ENCODE data around the gene OBSL1. TPM values are rescaled to one million over a fixed set of nuclear protein-coding genes. Genes with fewer than 3 reads are reported as not detected.

Gene OBSL1
- total RNA-seq, 1 donor from 2014 or later: 168 TPM

DNA sequence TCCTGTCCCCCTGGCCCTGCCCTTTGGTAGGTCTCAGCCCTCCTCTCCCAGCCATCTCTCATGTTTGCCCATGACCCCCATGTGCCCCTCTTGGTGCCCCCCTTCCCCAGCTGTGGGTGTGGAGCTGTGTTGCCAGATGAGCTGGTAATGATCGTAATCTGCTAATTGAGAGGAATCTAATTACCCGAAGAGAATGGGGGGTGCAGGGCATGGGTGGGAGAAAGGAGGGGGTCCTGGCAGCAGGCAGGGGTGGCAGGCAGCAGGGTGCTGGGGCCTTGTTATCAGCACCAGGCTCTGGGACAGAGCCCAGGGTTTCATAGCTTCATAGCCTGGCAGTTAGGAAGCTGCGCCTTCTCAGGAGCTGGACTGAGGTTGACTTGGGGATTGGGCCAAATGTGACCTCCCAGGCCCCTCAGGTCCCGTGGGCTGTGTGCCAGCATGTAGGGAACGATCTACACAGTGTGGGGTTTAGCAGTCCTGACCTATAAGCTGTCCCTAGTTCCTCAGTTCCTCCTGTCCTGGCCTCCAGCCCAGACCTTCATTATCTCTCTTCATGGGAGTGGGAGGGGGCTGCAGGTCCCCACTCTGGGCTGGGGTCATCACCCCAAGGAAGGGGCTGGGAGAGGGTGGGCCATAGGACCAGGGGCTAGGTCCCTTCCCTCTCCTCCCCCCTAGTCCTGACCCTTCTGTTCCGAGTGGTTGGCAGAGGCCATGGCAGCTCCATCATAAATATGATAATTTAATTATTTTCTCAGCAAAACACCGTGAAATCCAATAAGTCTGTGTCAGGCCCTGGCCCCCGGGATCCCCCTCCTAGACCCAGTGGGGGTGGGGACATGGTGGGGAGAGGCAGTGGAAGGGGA is 63.5 kb downstream of the OBSL1 start:
- no peak for TF ChIP-seq CTCF (IDR thresholded peaks at IDR 0.05)
- Mint-ChIP-seq H3K4me1 (ENCODE audit: unreplicated experiment) (peaks cover 17% of the 10 kb centered on the region), H3K36me3 (ENCODE audit: unreplicated experiment) (peaks cover 12% of the 10 kb centered on the region), H3K27me3 (ENCODE audit: unreplicated experiment) (peaks cover 16% of the 10 kb centered on the region), H3K9me3 (ENCODE audit: unreplicated experiment) (no peaks in the 10 kb centered on the region), H3K27ac (ENCODE audit: unreplicated experiment) (no peak overlapping the region), H3K4me3 (ENCODE audit: unreplicated experiment) (no peak overlapping the region)
- no peak for DNase-seq (ENCODE audit: extremely low spot score, unreplicated experiment)

DNA sequence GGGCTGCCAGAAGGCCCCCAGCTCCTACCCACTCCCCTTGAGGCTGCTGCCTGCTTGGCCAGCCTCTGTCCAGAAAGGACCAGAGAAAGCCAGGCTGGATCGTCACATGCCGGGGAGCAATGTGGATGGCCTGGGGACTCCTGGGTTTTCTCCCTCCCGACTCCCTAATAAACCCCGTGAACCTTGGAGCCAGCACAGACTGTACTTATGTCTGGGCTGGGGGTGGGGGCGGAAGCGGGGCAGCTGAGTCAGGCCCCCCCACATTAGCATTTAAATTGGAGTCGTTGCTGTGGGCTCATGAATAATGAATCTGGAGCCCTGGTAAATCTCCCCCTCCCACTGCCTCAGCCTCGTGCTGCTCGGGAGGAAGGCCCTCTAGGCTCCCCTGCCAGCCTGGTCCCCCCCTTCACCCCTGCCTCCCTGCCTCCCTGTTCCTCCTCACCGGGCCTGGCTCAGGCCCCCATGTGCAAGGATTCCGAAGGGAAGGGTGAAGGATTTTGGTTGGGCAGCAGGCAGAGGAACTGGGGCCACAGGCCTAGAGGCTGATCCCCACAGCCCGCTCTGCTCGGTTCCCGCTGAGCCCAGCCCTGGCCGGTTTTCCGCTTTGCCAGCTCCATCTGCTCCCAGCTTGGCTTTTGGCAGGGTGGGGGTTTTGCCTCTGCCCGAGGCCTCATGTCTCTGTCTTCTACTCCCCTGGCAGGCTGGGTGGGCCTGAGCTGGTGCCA is 64.4 kb downstream of the OBSL1 start:
- DNase-seq (ENCODE audit: extremely low spot score, unreplicated experiment): no peak
- Mint-ChIP-seq H3K36me3 (ENCODE audit: unreplicated experiment) (peaks cover 13% of the 10 kb centered on the region), H3K27me3 (ENCODE audit: unreplicated experiment) (peaks cover 10% of the 10 kb centered on the region), H3K27ac (ENCODE audit: unreplicated experiment) (no peak overlapping the region), H3K9me3 (ENCODE audit: unreplicated experiment) (no peaks in the 10 kb centered on the region), H3K4me1 (ENCODE audit: unreplicated experiment) (peaks cover 13% of the 10 kb centered on the region), H3K4me3 (ENCODE audit: unreplicated experiment) (no peak overlapping the region)
- TF ChIP-seq CTCF (IDR thresholded peaks at IDR 0.05): no peak

DNA sequence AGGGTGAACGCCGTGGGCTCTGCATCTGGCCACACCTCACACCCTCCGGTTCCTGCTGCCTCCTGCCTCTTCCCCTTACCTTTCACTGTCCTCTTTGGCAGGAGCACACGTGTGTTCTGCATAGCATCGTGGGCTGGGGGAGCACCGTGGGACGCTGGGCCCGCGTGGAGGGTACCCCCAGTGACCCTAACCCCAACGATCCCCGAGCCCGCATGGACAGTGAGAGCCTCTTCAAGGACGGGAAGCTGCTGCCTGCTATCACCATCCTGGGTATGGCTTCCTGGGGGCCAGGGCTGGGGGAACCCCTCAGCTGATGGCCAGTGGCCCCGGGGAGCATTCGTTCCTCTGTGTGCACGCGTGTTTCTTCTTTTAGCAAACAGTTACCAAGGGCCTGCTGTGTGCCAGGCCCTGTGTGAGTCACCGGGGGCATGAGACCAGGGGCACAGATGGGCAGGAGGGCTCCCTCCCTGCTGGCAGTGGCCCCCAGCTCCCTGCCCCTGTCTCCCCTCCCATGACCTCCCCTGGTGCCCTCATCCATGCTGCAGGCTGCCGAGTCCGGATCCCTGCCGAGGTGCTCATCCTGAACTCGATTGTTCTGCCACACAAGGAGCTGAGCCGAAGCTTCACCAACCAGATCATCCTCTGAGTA is 65.1 kb downstream of the OBSL1 start:
- no peak for TF ChIP-seq CTCF (IDR thresholded peaks at IDR 0.05)

GRCh38 chr2:219505585-219505984 is 65.8 kb downstream of the OBSL1 start:
- Mint-ChIP-seq H3K4me1 (ENCODE audit: unreplicated experiment) (peaks cover 13% of the 10 kb centered on the region), H3K4me3 (ENCODE audit: unreplicated experiment) (no peak overlapping the region), H3K27ac (ENCODE audit: unreplicated experiment) (no peak overlapping the region), H3K9me3 (ENCODE audit: unreplicated experiment) (no peaks in the 10 kb centered on the region), H3K36me3 (ENCODE audit: unreplicated experiment) (peaks cover 16% of the 10 kb centered on the region), H3K27me3 (ENCODE audit: unreplicated experiment) (peaks cover 7% of the 10 kb centered on the region)
- no peak for TF ChIP-seq CTCF (IDR thresholded peaks at IDR 0.05)
- no peak for DNase-seq (ENCODE audit: extremely low spot score, unreplicated experiment)

More for the DNA sequence above, 65.1 kb downstream of the OBSL1 start:
- H3K36me3 Mint-ChIP-seq (ENCODE audit: unreplicated experiment): peaks cover 16% of the 10 kb centered on the region
- H3K27me3 Mint-ChIP-seq (ENCODE audit: unreplicated experiment): peaks cover 7% of the 10 kb centered on the region
- H3K4me3 Mint-ChIP-seq (ENCODE audit: unreplicated experiment): no peak overlapping the region
- H3K9me3 Mint-ChIP-seq (ENCODE audit: unreplicated experiment): no peaks in the 10 kb centered on the region
- peaks cover 13% of the 10 kb centered on the region for H3K4me1 Mint-ChIP-seq (ENCODE audit: unreplicated experiment)
- H3K27ac Mint-ChIP-seq (ENCODE audit: unreplicated experiment): no peak overlapping the region
- no peak for DNase-seq (ENCODE audit: extremely low spot score, unreplicated experiment)

Measured in osteocyte (in vitro differentiated cells).